HCT116 (cell line): ENCODE data around the gene GSN. TPM values are rescaled to one million over a fixed set of nuclear protein-coding genes. Genes with fewer than 3 reads are reported as not detected.

Experiments
- ATAC-seq: fragments of 200-7000 bp; cut with Tn5 transposase; 2 replicates; pipeline ENCODE4 v1.9.1; 2020; ENCODE audit warnings: mild to moderate bottlenecking, moderate library complexity
- BruUV-seq: library from RNA; stranded (reverse); fragments of 400-500 nt; replicated peaks from 2 replicates; lab custom pipeline; 2021; lab: Mats Ljungman, UMichigan
- CTCF ChIA-PET: fragments of 300-600 bp; sonication (Branson Sonifier 250); formaldehyde crosslinking; loops from one replicate; lab custom pipeline; 2021; ENCODE audit warnings: antibody characterized with exemption; lab: Charles Lee
- POLR2A ChIA-PET: fragments of 300-600, 350-600 bp; sonication (Branson Sonifier 250); formaldehyde crosslinking; loops from one replicate; lab custom pipeline; 2021; ENCODE audit warnings: antibody characterized with exemption; lab: Charles Lee
- RAD21 ChIA-PET, 2 experiments: fragments of 300-600 bp; sonication (Branson Sonifier 250); formaldehyde crosslinking; loops; one replicate each; lab custom pipeline; 2023; ENCODE audit warnings: low total read pairs in 2 of 2; ENCODE audit not compliant: uncharacterized antibody in 2 of 2, unreplicated experiment in 2 of 2, low non-redundant PET in 1 of 2; lab: Charles Lee
- DNase-seq: peaks from one replicate; pipeline ENCODE4 v3.0.0-alpha.2; 2010; ENCODE audit warnings: low read depth, low spot score
- H2AFZ ChIP-seq: fragments of 200-600 bp; shearing (Covaris generic), sonication (generic); 2 replicates; pipeline ENCODE4 v1.6.1; 2017; ENCODE audit warnings: low read depth, mixed run types, mixed read lengths, antibody characterized with exemption, low read length; ENCODE audit not compliant: poor library complexity, severe bottlenecking
- H3K27ac ChIP-seq: 2 replicates; pipeline ENCODE4 v1.5.1; 2012; ENCODE audit warnings: low read depth, low read length
- H3K27me3 ChIP-seq: fragments of 200-600 bp; sonication (generic); 2 replicates; pipeline ENCODE4 v1.6.1; 2016; ENCODE audit warnings: mixed run types, low read length, mixed read lengths; ENCODE audit not compliant: insufficient read depth
- H3K36me3 ChIP-seq, 2 experiments: fragments of 200-500 bp in 1 of 2; fragments of 200-600 bp in 1 of 2; sonication (Bioruptor generic) in 1 of 2; sonication (generic) in 1 of 2; 2 replicates each; pipeline versions ENCODE4 v1.5.1 to v1.6.1; 2014 to 2016; ENCODE audit warnings: low read length in 2 of 2, inconsistent platforms in 1 of 2, mixed read lengths in 1 of 2, mixed run types in 1 of 2; ENCODE audit not compliant: insufficient read depth in 2 of 2, control insufficient read depth in 1 of 2
- H3K4me1 ChIP-seq, 2 experiments: fragments of 200-600 bp in 1 of 2; sonication (generic) in 1 of 2; 2 replicates each; pipeline versions ENCODE4 v1.5.1 to v1.6.1; 2012 to 2017; ENCODE audit warnings: low read length in 2 of 2, inconsistent platforms in 1 of 2, mild to moderate bottlenecking in 1 of 2, mixed read lengths in 1 of 2, mixed run types in 1 of 2, moderate library complexity in 1 of 2; ENCODE audit not compliant: insufficient read depth in 2 of 2, control insufficient read depth in 1 of 2
- H3K4me2 ChIP-seq: fragments of 200-600 bp; sonication (generic); 2 replicates; pipeline ENCODE4 v1.6.1; 2017; ENCODE audit warnings: mixed run types, low read length, mixed read lengths
- H3K4me3 ChIP-seq, 2 experiments: fragments of 200-600 bp in 1 of 2; sonication (generic) in 1 of 2; replicated peaks in 1 of 2; 2 replicates each; pipeline ENCODE4 v1.5.1; 2011 to 2016; ENCODE audit warnings: low read length in 2 of 2, control low read depth in 1 of 2, low read depth in 1 of 2, mild to moderate bottlenecking in 1 of 2, mixed read lengths in 1 of 2, mixed run types in 1 of 2
- H3K79me2 ChIP-seq: fragments of 200-600 bp; sonication (generic); 2 replicates; pipeline ENCODE4 v1.6.1; 2017; ENCODE audit warnings: mild to moderate bottlenecking, mixed run types, low read length, moderate library complexity, mixed read lengths; ENCODE audit not compliant: insufficient read depth
- H3K9ac ChIP-seq: fragments of 200-600 bp; sonication (generic); 2 replicates; pipeline ENCODE4 v1.6.1; 2016; ENCODE audit warnings: low read length, mixed read lengths
- H3K9me2 ChIP-seq: fragments of 200-600 bp; sonication (generic), shearing (Covaris generic); 2 replicates; pipeline ENCODE4 v1.6.1; 2017; ENCODE audit warnings: mixed run types, mild to moderate bottlenecking, moderate library complexity; ENCODE audit not compliant: insufficient read depth
- H3K9me3 ChIP-seq, 2 experiments: fragments of 200-500 bp in 1 of 2; fragments of 200-600 bp in 1 of 2; sonication (Bioruptor generic) in 1 of 2; sonication (generic) in 1 of 2; 2 replicates each; pipeline ENCODE4 v1.6.1; 2014 to 2017; ENCODE audit warnings: low read length in 2 of 2, mixed read lengths in 2 of 2, inconsistent platforms in 1 of 2, low read depth in 1 of 2, mild to moderate bottlenecking in 1 of 2, mixed run types in 1 of 2, moderate library complexity in 1 of 2; ENCODE audit not compliant: control insufficient read depth in 1 of 2, insufficient read depth in 1 of 2
- H4K20me1 ChIP-seq: fragments of 200-600 bp; sonication (generic), shearing (Covaris generic); 2 replicates; pipeline ENCODE4 v1.6.1; 2017; ENCODE audit warnings: mixed run types, mild to moderate bottlenecking, moderate library complexity; ENCODE audit not compliant: insufficient read depth
- CBX3 ChIP-seq: IDR thresholded peaks from 2 replicates; pipeline ENCODE4 v1.6.1; 2012; ENCODE audit warnings: low read depth
- CEBPB ChIP-seq: IDR thresholded peaks from 2 replicates; pipeline ENCODE4 v1.6.1; 2012; ENCODE audit warnings: low read depth
- ELF1 ChIP-seq: IDR thresholded peaks from 2 replicates; pipeline ENCODE4 v1.6.1; 2012; ENCODE audit warnings: low read depth, borderline replicate concordance
- EZH2 ChIP-seq: fragments of 200-600 bp; sonication (generic); IDR thresholded peaks from 2 replicates; pipeline ENCODE4 v1.6.1; 2017; ENCODE audit warnings: antibody characterized with exemption, mixed run types
- JUND ChIP-seq: IDR thresholded peaks from 2 replicates; pipeline ENCODE4 v1.6.1; 2012
- POLR2AphosphoS5 ChIP-seq: IDR thresholded peaks from 2 replicates; pipeline ENCODE4 v1.6.1; 2011; ENCODE audit warnings: mild to moderate bottlenecking, low read depth, low read length, moderate library complexity
- RAD21 ChIP-seq: IDR thresholded peaks from 2 replicates; pipeline ENCODE4 v1.6.1; 2012; ENCODE audit warnings: low read depth, mild to moderate bottlenecking
- SIN3A ChIP-seq: IDR thresholded peaks from 2 replicates; pipeline ENCODE4 v1.6.1; 2012; ENCODE audit warnings: low read depth
- SP1 ChIP-seq: IDR thresholded peaks from 2 replicates; pipeline ENCODE4 v1.6.1; 2012; ENCODE audit warnings: low read depth
- TCF7L2 ChIP-seq: IDR thresholded peaks from 2 replicates; pipeline ENCODE4 v1.7.0; 2011; ENCODE audit warnings: borderline replicate concordance, inconsistent platforms; ENCODE audit not compliant: insufficient read depth, insufficient read length; ENCODE audit errors: extremely low read depth
- YY1 ChIP-seq: IDR thresholded peaks from 2 replicates; pipeline ENCODE4 v1.6.1; 2011; ENCODE audit warnings: low read length, low read depth, moderate library complexity, mild to moderate bottlenecking; ENCODE audit not compliant: insufficient replicate concordance; ENCODE audit errors: extremely low read depth
- ZFX ChIP-seq: fragments of 450-650 bp; IDR thresholded peaks from 2 replicates; pipeline ENCODE4 v1.6.1; 2017
- ZNF274 ChIP-seq: fragments of 200-500 bp; sonication (Bioruptor generic); IDR thresholded peaks from 2 replicates; pipeline ENCODE4 v1.6.1; 2014; ENCODE audit warnings: mild to moderate bottlenecking, low read depth, low read length, inconsistent platforms
- intact Hi-C: fragments of 100-400 bp; cut with micrococcal nuclease; formaldehyde crosslinking; loops from 2 replicates; pipeline ENCODE4 v1.10.0; 2022
- total RNA-seq: library from RNA; stranded (reverse); gene quantifications from one replicate; pipeline ENCODE4 v1.2.1, GENCODE V29; 2021; ENCODE audit not compliant: unreplicated experiment
- TF ChIP-seq, protein P1 (sequence below): IDR thresholded peaks from 2 replicates; pipeline ENCODE4 v1.6.1; 2012
- TF ChIP-seq, protein P2 (sequence below), 3 experiments: fragments of 200-600 bp in 1 of 3; sonication (generic) in 1 of 3; IDR thresholded peaks in 2 of 3; conservative IDR thresholded peaks in 1 of 3; 2 replicates each; pipeline ENCODE4 v1.5.1; 2012 to 2017; ENCODE audit warnings: low read depth in 2 of 3, low read length in 2 of 3, antibody characterized with exemption in 1 of 3, borderline replicate concordance in 1 of 3, control low read depth in 1 of 3, mild to moderate bottlenecking in 1 of 3, mixed read lengths in 1 of 3, mixed run types in 1 of 3, moderate library complexity in 1 of 3; ENCODE audit not compliant: insufficient read depth in 1 of 3
- TF ChIP-seq, protein P3 (sequence below): IDR thresholded peaks from 2 replicates; pipeline ENCODE4 v1.6.1; 2012

The GSN gene
- total RNA-seq, 1 experiment from 2014 or later = 71.3 TPM

DNA sequence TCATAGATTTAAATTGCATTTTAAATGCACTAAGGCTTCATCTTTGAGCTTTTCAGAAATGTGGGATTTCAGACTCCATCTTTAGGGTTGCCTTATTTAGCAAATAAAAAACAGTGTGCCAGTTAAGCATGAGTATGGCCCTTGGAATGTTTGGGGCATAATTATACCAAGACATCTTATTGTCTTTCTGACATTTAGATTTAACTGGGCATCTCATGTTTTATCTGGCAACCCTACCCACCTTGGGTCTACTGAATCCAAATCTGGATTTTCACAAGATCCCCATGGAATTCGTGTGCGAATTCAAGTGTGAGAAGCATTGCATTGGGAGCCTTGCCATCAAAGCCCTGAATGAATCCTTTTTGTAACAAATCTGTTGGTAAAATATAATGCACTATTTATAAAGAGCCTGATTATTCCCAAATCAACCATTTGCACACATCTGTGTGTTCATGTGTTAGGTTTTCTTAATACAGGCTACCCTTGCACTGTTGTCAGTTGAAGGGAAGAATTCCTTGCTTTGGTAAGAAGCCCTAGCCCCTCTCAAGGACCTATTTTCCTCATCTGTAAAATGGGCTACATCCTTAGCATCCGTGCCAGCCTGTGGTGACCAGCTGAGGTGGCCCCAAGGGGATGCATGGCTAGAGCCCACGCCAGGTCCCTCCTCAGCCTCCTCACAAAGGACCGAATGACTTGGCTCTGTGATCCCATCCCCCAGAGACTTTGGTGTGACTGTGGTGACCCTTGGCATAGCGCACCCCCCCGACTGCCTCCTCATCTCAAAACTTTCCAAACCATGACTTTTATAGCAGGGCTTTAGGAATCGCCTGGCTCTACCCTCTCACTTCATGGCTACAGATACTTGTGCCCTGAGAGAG is 8.1 kb downstream of the GSN start:
- H3K36me3 ChIP-seq = no peaks in the 10 kb centered on the region
- H3K4me3 ChIP-seq = no peak overlapping the region
- no peaks in the 10 kb centered on the region for H3K27me3 ChIP-seq
- TF ChIP-seq CBX3 (no peak), EZH2 (no peak), JUND (no peak), ELF1 (no peak), YY1 (no peak), RAD21 (no peak)
- TF ChIP-seq, protein P1, sequence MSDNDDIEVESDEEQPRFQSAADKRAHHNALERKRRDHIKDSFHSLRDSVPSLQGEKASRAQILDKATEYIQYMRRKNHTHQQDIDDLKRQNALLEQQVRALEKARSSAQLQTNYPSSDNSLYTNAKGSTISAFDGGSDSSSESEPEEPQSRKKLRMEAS = no peak
- TF ChIP-seq, all 23 proteins: peak for 0
- peaks cover 45 to 47% of the 10 kb centered on the region in 2 experiments for H3K4me1 ChIP-seq
- no peak overlapping the region for H3K4me2 ChIP-seq
- H3K9me2 ChIP-seq = no peaks in the 10 kb centered on the region
- CTCF ChIA-PET = no interaction called here
- no peaks in the 10 kb centered on the region for H3K79me2 ChIP-seq
- H3K27ac ChIP-seq = no peak overlapping the region
- BruUV-seq = no TSS peak
- RAD21 ChIA-PET = no interaction called here
- DNase-seq = no peak
- no peaks in the 10 kb centered on the region for H3K9me3 ChIP-seq
- no peaks in the 10 kb centered on the region for H4K20me1 ChIP-seq
- no peak for ATAC-seq
- H2AFZ ChIP-seq = no peak overlapping the region
- POLR2A ChIA-PET = interaction anchor here (2.4 kb wide), 1 partner anchor 11 kb away, joined by 7 read pairs; no protein-coding TSS in a partner anchor
- intact Hi-C loops = no loop called here
- H3K9ac ChIP-seq = no peak overlapping the region

DNA sequence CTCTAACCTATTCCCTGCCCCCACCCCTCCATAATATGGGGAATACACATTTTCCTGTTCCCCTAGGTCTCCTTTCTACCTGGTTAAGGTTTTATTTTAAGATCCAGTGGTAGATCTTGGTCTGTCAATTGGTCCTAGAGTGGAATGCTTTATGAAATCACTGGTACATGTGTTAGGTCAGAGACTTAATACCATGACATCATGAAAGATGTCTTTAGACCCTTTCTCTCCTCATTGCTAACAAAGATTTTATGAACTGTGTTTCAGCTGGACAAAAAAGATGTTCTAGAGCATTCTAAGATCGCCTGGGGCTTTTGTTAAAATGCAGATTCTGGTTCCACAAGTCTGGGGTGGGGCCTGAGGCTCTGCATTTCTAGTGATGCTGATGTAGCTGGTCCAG is 9.1 kb downstream of the GSN start:
- Histone ChIP-seq H3K27ac (no peak overlapping the region), H3K36me3 (no peaks in the 10 kb centered on the region), H3K4me1 (peaks cover 49 to 57% of the 10 kb centered on the region in 2 experiments), H3K27me3 (no peaks in the 10 kb centered on the region), H4K20me1 (no peaks in the 10 kb centered on the region), H2AFZ (no peak overlapping the region), H3K9me3 (no peaks in the 10 kb centered on the region), H3K9me2 (no peaks in the 10 kb centered on the region)
- RAD21 ChIA-PET = interaction anchor here in 1 of 2 experiments (1.8 kb wide), 1 partner anchor 43 kb away, joined by 3 read pairs; no protein-coding TSS in a partner anchor
- POLR2A ChIA-PET = interaction anchor here (1.5 to 2.7 kb wide), 3 partner anchors 9 to 22 kb away, joined by 4 to 21 read pairs (median 18); partner anchors contain the start of gene GSN
- no peak for DNase-seq
- TF ChIP-seq JUND (no peak), ZFX (no peak), POLR2AphosphoS5 (no peak), RAD21 (no peak), SIN3A (no peak), ZNF274 (no peak), CBX3 (no peak), ELF1 (no peak), TCF7L2 (no peak), CEBPB (no peak), SP1 (no peak)
- TF ChIP-seq, protein P2, sequence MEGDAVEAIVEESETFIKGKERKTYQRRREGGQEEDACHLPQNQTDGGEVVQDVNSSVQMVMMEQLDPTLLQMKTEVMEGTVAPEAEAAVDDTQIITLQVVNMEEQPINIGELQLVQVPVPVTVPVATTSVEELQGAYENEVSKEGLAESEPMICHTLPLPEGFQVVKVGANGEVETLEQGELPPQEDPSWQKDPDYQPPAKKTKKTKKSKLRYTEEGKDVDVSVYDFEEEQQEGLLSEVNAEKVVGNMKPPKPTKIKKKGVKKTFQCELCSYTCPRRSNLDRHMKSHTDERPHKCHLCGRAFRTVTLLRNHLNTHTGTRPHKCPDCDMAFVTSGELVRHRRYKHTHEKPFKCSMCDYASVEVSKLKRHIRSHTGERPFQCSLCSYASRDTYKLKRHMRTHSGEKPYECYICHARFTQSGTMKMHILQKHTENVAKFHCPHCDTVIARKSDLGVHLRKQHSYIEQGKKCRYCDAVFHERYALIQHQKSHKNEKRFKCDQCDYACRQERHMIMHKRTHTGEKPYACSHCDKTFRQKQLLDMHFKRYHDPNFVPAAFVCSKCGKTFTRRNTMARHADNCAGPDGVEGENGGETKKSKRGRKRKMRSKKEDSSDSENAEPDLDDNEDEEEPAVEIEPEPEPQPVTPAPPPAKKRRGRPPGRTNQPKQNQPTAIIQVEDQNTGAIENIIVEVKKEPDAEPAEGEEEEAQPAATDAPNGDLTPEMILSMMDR (IDR thresholded peaks at IDR 0.05 in 2 of 3, conservative IDR thresholded peaks at IDR 0.05 in 1 of 3; ENCODE audit: borderline replicate concordance in 1 of 3, insufficient read depth in 1 of 3, low read depth in 2 of 3, low read length in 2 of 3) = no peak
- TF ChIP-seq, protein P1 = no peak
- TF ChIP-seq, protein P3, sequence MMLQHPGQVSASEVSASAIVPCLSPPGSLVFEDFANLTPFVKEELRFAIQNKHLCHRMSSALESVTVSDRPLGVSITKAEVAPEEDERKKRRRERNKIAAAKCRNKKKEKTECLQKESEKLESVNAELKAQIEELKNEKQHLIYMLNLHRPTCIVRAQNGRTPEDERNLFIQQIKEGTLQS = no peak
- TF ChIP-seq, all 23 proteins: peak for 0
- no peak overlapping the region for H3K4me3 ChIP-seq
- ATAC-seq = no peak
- CTCF ChIA-PET = interaction anchor here (2.3 to 2.5 kb wide), 2 partner anchors 9 to 10 kb away, joined by 19 to 29 read pairs; partner anchors contain the start of gene GSN
- intact Hi-C loops = no loop called here
- 0 out of 2 replicates have a peak overlapping the region, but pooled peaks have one; percentile 60 for H3K9ac ChIP-seq
- no TSS peak for BruUV-seq
- no peaks in the 10 kb centered on the region for H3K79me2 ChIP-seq
- no peak overlapping the region for H3K4me2 ChIP-seq
